Measurements from ENCODE around the gene TSKS.
"Not testable (repeated sequence)": the region's sequence is repeated elsewhere in the genome, so short reads cannot be mapped to it uniquely, and the experiment has no call there.

The TSKS gene

GRCh38 chr19:49738268-49738667 is 24.8 kb downstream of the TSKS start:
- TF ChIP-seq CTCF (conservative IDR thresholded peaks at IDR 0.05): no peak
- TF ChIP-seq ZFX (IDR thresholded peaks at IDR 0.05): no peak
- H3K27ac ChIP-seq: no peak overlapping the region

GRCh38 chr19:49730166-49730565 is 32.9 kb downstream of the TSKS start:
- no peak overlapping the region for H3K27ac ChIP-seq
- no peak for TF ChIP-seq ZFX (IDR thresholded peaks at IDR 0.05)
- no peak for TF ChIP-seq CTCF (conservative IDR thresholded peaks at IDR 0.05)

GRCh38 chr19:49727217-49728030 is 35.7 kb downstream of the TSKS start:
- TF ChIP-seq ZFX (IDR thresholded peaks at IDR 0.05): no peak
- no peak for TF ChIP-seq CTCF (conservative IDR thresholded peaks at IDR 0.05)
- H3K27ac ChIP-seq: no peak overlapping the region

GRCh38 chr19:49719420-49719819 is 43.7 kb downstream of the TSKS start:
- H3K27ac ChIP-seq: not testable (repeated sequence)

- TF ChIP-seq ZFX (IDR thresholded peaks at IDR 0.05): no peak
- TF ChIP-seq CTCF (conservative IDR thresholded peaks at IDR 0.05): no peak
- H3K27ac ChIP-seq: no peak overlapping the region
Observed at GRCh38 chr19:49718991-49719390, 44.1 kb downstream of the TSKS start.

- no peak overlapping the region for H3K27ac ChIP-seq
- TF ChIP-seq ZFX (IDR thresholded peaks at IDR 0.05): no peak
- no peak for TF ChIP-seq CTCF (conservative IDR thresholded peaks at IDR 0.05)
Observed at GRCh38 chr19:49718511-49718910, 44.6 kb downstream of the TSKS start.

GRCh38 chr19:49716154-49716553 is 47.0 kb downstream of the TSKS start:
- TF ChIP-seq CTCF (conservative IDR thresholded peaks at IDR 0.05): no peak
- no peak for TF ChIP-seq ZFX (IDR thresholded peaks at IDR 0.05)

More at GRCh38 chr19:49716154-49716553, 47.0 kb downstream of the TSKS start:
- H3K27ac ChIP-seq: no peak overlapping the region
